ENCODE data around the gene SRSF3.

- TF ChIP-seq CREB5 (CRISPR knock-in tag; IDR thresholded peaks at IDR 0.05; ENCODE audit: low read depth) (no peak), GLIS3 (CRISPR knock-in tag; IDR thresholded peaks at IDR 0.05) (no peak), RARB (CRISPR knock-in tag; IDR thresholded peaks at IDR 0.05) (no peak), ARNTL (CRISPR knock-in tag; IDR thresholded peaks at IDR 0.05; ENCODE audit: borderline replicate concordance, low read depth) (no peak)
These were observed 1.9 kb upstream of the SRSF3 start for GRCh38 chr6:36592221-36592655.
